HEK293 (cell line): ENCODE results near the gene CSNK1G1.
"Not testable (repeated sequence)": the region's sequence is repeated elsewhere in the genome, so short reads cannot be mapped to it uniquely, and the experiment has no call there.

Experiments
- CTCF ChIA-PET: fragments of 350-600 bp; formaldehyde crosslinking; extraction: SDS; loops from one replicate; lab custom pipeline; 2021; ENCODE audit warnings: antibody characterized with exemption; lab: Yijun Ruan, JAX
- POLR2A ChIA-PET: fragments of 300-600 bp; formaldehyde crosslinking; extraction: SDS; loops from one replicate; lab custom pipeline; 2020; ENCODE audit warnings: antibody characterized with exemption, inconsistent platforms; lab: Yijun Ruan, JAX
- H3K27ac ChIP-seq: fragments of 200-500 bp; sonication (Bioruptor generic); 2 replicates; pipeline ENCODE4 v1.5.1; 2014; ENCODE audit warnings: low read depth, low read length, control low read depth, inconsistent platforms; ENCODE audit errors: extremely low read depth
- H3K36me3 ChIP-seq, 2 experiments: fragments of 200-500 bp in 1 of 2; sonication (Bioruptor generic) in 1 of 2; 1 replicate in 1 of 2; 2 replicates in 1 of 2; pipeline ENCODE4 v1.5.1; 2014 to 2017; ENCODE audit warnings: inconsistent platforms in 2 of 2, low read length in 2 of 2; ENCODE audit not compliant: control insufficient read depth in 2 of 2, insufficient read depth in 1 of 2
- H3K4me1 ChIP-seq: fragments of 200-500 bp; sonication (Bioruptor generic); 2 replicates; pipeline ENCODE4 v1.5.1; 2014; ENCODE audit warnings: mild to moderate bottlenecking, low read length, inconsistent platforms; ENCODE audit not compliant: control insufficient read depth, insufficient read depth
- H3K4me3 ChIP-seq: 2 replicates; pipeline ENCODE4 v1.5.1; 2011; ENCODE audit warnings: low read depth, mild to moderate bottlenecking, control low read depth, low read length, moderate library complexity
- H3K9me3 ChIP-seq: fragments of 200-500 bp; sonication (Bioruptor generic); 2 replicates; pipeline ENCODE4 v1.5.1; 2014; ENCODE audit warnings: low read depth, low read length, inconsistent platforms; ENCODE audit not compliant: control insufficient read depth, insufficient read depth
- GFI1B ChIP-seq: fragments of 450-650 bp; formaldehyde crosslinking; IDR thresholded peaks from 2 replicates; pipeline ENCODE4 v1.5.1; 2016; ENCODE audit warnings: missing biosample characterization, missing genetic modification characterization
- GLIS2 ChIP-seq: fragments of 450-650 bp; formaldehyde crosslinking; IDR thresholded peaks from 2 replicates; pipeline ENCODE4 v1.5.1; 2016; ENCODE audit warnings: missing biosample characterization, missing genetic modification characterization
- KLF1 ChIP-seq: fragments of 450-650 bp; formaldehyde crosslinking; IDR thresholded peaks from 2 replicates; pipeline ENCODE4 v1.5.1; 2016; ENCODE audit warnings: missing biosample characterization, missing genetic modification characterization
- SP3 ChIP-seq: fragments of 450-650 bp; formaldehyde crosslinking; IDR thresholded peaks from 2 replicates; pipeline ENCODE4 v1.5.1; 2016; ENCODE audit warnings: missing biosample characterization, missing genetic modification characterization
- SP7 ChIP-seq: fragments of 450-650 bp; formaldehyde crosslinking; IDR thresholded peaks from 2 replicates; pipeline ENCODE4 v1.5.1; 2016; ENCODE audit warnings: missing biosample characterization, missing genetic modification characterization
- ZFP69B ChIP-seq: fragments of 450-650 bp; formaldehyde crosslinking; IDR thresholded peaks from 2 replicates; pipeline ENCODE4 v1.5.1; 2016; ENCODE audit warnings: missing biosample characterization, missing genetic modification characterization
- ZNF37A ChIP-seq: fragments of 450-650 bp; IDR thresholded peaks from 2 replicates; pipeline ENCODE4 v1.5.1; 2018; ENCODE audit warnings: missing biosample characterization, missing genetic modification characterization
- ZNF639 ChIP-seq: fragments of 450-650 bp; formaldehyde crosslinking; IDR thresholded peaks from 2 replicates; pipeline ENCODE4 v1.5.1; 2016; ENCODE audit warnings: missing biosample characterization, missing genetic modification characterization
- ZNF792 ChIP-seq: fragments of 450-650 bp; formaldehyde crosslinking; IDR thresholded peaks from 2 replicates; pipeline ENCODE4 v1.5.1; 2016; ENCODE audit warnings: missing biosample characterization, missing genetic modification characterization
- ZSCAN16 ChIP-seq: fragments of 450-650 bp; formaldehyde crosslinking; IDR thresholded peaks from 2 replicates; pipeline ENCODE4 v1.5.1; 2016; ENCODE audit warnings: missing biosample characterization, missing genetic modification characterization
- TF ChIP-seq, protein P1 (sequence below): fragments of 450-650 bp; formaldehyde crosslinking; IDR thresholded peaks from 2 replicates; pipeline ENCODE4 v1.5.1; 2017; ENCODE audit warnings: missing biosample characterization, missing genetic modification characterization
- TF ChIP-seq, protein P2 (sequence below): fragments of 450-650 bp; formaldehyde crosslinking; IDR thresholded peaks from 2 replicates; pipeline ENCODE4 v1.5.1; 2016; ENCODE audit warnings: missing biosample characterization, missing genetic modification characterization
- TF ChIP-seq, protein P3 (sequence below): fragments of 450-650 bp; formaldehyde crosslinking; IDR thresholded peaks from 2 replicates; pipeline ENCODE4 v1.5.1; 2016; ENCODE audit warnings: missing biosample characterization, missing genetic modification characterization

Gene CSNK1G1

DNA sequence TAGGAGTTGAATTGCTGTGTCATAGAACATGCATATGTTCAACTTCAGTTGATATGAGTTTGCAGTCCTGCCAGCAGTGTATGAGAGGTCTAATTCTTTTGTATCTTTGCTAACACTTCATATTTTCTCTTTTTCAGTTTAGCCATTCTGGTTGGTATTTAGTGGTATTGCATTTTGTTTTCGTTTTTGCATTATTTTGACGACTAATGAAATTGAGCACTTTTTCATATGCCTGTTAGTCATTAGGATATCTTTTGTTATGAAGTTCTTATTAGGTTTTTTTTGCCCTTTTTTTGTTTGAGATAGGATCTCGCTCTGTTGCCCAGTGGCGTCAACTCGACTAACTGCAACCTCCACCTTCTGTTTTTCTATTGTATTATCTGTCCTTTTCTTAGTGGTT is 40.8 kb upstream of the CSNK1G1 start (continued):
- TF ChIP-seq, protein P1, sequence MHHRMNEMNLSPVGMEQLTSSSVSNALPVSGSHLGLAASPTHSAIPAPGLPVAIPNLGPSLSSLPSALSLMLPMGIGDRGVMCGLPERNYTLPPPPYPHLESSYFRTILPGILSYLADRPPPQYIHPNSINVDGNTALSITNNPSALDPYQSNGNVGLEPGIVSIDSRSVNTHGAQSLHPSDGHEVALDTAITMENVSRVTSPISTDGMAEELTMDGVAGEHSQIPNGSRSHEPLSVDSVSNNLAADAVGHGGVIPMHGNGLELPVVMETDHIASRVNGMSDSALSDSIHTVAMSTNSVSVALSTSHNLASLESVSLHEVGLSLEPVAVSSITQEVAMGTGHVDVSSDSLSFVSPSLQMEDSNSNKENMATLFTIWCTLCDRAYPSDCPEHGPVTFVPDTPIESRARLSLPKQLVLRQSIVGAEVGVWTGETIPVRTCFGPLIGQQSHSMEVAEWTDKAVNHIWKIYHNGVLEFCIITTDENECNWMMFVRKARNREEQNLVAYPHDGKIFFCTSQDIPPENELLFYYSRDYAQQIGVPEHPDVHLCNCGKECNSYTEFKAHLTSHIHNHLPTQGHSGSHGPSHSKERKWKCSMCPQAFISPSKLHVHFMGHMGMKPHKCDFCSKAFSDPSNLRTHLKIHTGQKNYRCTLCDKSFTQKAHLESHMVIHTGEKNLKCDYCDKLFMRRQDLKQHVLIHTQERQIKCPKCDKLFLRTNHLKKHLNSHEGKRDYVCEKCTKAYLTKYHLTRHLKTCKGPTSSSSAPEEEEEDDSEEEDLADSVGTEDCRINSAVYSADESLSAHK (tag by site-specific recombination), result no peak
- TF ChIP-seq, protein P2, sequence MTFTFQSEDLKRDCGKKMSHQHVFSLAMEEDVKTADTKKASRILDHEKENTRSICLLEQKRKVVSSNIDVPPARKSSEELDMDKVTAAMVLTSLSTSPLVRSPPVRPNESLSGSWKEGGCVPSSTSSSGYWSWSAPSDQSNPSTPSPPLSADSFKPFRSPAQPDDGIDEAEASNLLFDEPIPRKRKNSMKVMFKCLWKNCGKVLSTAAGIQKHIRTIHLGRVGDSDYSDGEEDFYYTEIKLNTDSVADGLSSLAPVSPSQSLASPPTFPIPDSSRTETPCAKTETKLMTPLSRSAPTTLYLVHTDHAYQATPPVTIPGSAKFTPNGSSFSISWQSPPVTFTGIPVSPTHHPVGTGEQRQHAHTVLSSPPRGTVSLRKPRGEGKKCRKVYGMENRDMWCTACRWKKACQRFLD (tag by site-specific recombination), result no peak
- no peak for TF ChIP-seq ZSCAN16 (tag by site-specific recombination)

- H3K27ac ChIP-seq, H3K4me3 ChIP-seq, CTCF ChIA-PET, POLR2A ChIA-PET, H3K4me1 ChIP-seq, H3K9me3 ChIP-seq: not testable (repeated sequence)
- peaks cover 16 to 28% of the 10 kb centered on the region in 2 experiments for H3K36me3 ChIP-seq
Measured at GRCh38 chr15:64392471-64392870, 36.5 kb upstream of the CSNK1G1 start.

GRCh38 chr15:64389036-64389435 is 33.1 kb upstream of the CSNK1G1 start:
- ChIA-PET CTCF (interaction anchor here (0.5 to 0.9 kb wide), 2 partner anchors 73 to 292 kb away, joined by 3 to 4 read pairs; no protein-coding TSS in a partner anchor), POLR2A (no interaction called here)
- H3K27ac ChIP-seq, result no peak overlapping the region

More at GRCh38 chr15:64389036-64389435, 33.1 kb upstream of the CSNK1G1 start:
- TF ChIP-seq ZNF37A, result no peak
- no peak for TF ChIP-seq KLF1 (tag by site-specific recombination)
- no peak for TF ChIP-seq ZFP69B (tag by site-specific recombination)
- TF ChIP-seq GFI1B (tag by site-specific recombination), result no peak
- no peak for TF ChIP-seq GLIS2 (tag by site-specific recombination)
- no peak for TF ChIP-seq ZNF792 (tag by site-specific recombination)
- TF ChIP-seq SP3 (tag by site-specific recombination), result no peak
- no peak for TF ChIP-seq ZNF639 (tag by site-specific recombination)
- no peak for TF ChIP-seq SP7
- TF ChIP-seq, protein P3, sequence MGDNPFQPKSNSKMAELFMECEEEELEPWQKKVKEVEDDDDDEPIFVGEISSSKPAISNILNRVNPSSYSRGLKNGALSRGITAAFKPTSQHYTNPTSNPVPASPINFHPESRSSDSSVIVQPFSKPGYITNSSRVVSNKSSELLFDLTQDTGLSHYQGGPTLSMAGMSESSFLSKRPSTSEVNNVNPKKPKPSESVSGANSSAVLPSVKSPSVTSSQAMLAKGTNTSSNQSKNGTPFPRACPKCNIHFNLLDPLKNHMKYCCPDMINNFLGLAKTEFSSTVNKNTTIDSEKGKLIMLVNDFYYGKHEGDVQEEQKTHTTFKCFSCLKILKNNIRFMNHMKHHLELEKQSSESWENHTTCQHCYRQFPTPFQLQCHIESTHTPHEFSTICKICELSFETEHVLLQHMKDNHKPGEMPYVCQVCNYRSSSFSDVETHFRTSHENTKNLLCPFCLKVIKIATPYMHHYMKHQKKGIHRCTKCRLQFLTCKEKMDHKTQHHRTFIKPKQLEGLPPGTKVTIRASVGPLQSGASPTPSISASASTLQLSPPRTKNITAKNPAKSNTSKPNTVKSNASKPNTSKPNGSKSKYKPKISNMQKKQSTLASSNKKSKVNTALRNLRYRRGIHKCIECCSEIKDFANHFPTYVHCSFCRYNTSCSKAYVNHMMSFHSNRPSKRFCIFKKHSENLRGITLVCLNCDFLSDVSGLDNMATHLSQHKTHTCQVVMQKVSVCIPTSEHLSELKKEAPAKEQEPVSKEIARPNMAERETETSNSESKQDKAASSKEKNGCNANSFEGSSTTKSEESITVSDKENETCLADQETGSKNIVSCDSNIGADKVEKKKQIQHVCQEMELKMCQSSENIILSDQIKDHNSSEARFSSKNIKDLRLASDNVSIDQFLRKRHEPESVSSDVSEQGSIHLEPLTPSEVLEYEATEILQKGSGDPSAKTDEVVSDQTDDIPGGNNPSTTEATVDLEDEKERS (tag by site-specific recombination), result no peak
- Histone ChIP-seq H3K4me3 (no peak overlapping the region), H3K4me1 (no peaks in the 10 kb centered on the region), H3K36me3 (peaks cover 0 to 4% of the 10 kb centered on the region in 2 experiments; a peak in 2 of 3 replicates), H3K9me3 (no peaks in the 10 kb centered on the region)
